Right atrium auricular region (tissue), 2 donors: ENCODE measurements around the gene TCF23. TPM values are rescaled to one million over a fixed set of nuclear protein-coding genes. Genes with fewer than 3 reads are reported as not detected.

Experiments used
- DNase-seq: peaks from one replicate; pipeline ENCODE4 v3.0.0-alpha.2; 2019; ENCODE audit warnings: low spot score
- H3K27ac ChIP-seq, 2 donors: fragments of 200-600 bp; sonication (generic); 1 replicate in 1 of 2; 2 replicates in 1 of 2; pipeline ENCODE4 v1.5.1; 2016 to 2019
- H3K27me3 ChIP-seq, 2 donors: fragments of 200-600 bp; sonication (generic); one replicate each; pipeline versions ENCODE4 v1.5.1 to v1.6.0; 2017 to 2019
- H3K36me3 ChIP-seq: fragments of 200-600 bp; sonication (generic); one replicate; pipeline ENCODE4 v1.5.1; 2016
- H3K4me1 ChIP-seq, 2 donors: fragments of 200-600 bp; sonication (generic); one replicate each; pipeline versions ENCODE4 v1.5.1 to v1.6.0; 2017 to 2019
- H3K4me3 ChIP-seq, 2 donors: fragments of 200-600 bp; sonication (generic); 1 replicate in 1 of 2; 2 replicates in 1 of 2; pipeline ENCODE4 v1.5.1; 2017 to 2019; ENCODE audit warnings: mild to moderate bottlenecking in 1 of 2, moderate library complexity in 1 of 2
- H3K9me3 ChIP-seq, 2 donors: fragments of 200-600 bp; sonication (generic); one replicate each; pipeline ENCODE4 v1.5.1; 2019
- total RNA-seq, 2 donors: library from RNA; depleted of rRNA; stranded (reverse); fragments of >200 nt; gene quantifications; one replicate each; pipeline ENCODE4 v1.1.0, GENCODE V29; 2016
- TF ChIP-seq, protein P1 (sequence below), 2 donors: fragments of 200-600 bp; sonication (generic); IDR thresholded peaks; one replicate each; pipeline ENCODE4 v1.5.1; 2019; ENCODE audit warnings: antibody characterized with exemption in 2 of 2

TCF23 gene
- total RNA-seq, 2 donors from 2014 or later: not detected

DNA sequence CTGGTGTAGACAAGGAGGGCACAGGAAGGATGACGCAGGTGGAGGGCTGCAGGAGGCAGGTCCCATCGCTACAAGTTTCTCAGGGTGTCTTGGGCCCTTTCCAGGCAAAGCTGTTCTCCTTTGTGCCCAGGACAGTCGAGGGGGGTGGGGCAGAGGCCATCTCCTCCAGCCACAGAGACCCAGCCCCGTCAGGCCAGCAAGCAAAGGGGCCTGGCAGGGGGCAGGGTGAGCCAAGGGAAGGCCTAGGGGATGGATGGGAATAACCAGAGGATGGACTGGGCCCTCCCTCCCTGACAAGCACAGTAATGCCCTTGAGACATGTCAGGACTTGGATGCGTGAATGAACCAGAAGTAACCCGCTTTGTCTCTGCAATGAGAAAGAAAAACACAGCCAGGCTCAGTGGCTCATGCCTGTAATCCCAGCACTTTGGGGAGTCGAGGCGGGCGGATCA is 6.3 kb downstream of the TCF23 start:
- Histone ChIP-seq H3K27me3 (no peaks in the 10 kb centered on the region), H3K4me3 (no peak overlapping the region), H3K27ac (no peak overlapping the region), H3K4me1 (no peaks in the 10 kb centered on the region), H3K36me3 (no peaks in the 10 kb centered on the region), H3K9me3 (no peaks in the 10 kb centered on the region)
- TF ChIP-seq, protein P1, sequence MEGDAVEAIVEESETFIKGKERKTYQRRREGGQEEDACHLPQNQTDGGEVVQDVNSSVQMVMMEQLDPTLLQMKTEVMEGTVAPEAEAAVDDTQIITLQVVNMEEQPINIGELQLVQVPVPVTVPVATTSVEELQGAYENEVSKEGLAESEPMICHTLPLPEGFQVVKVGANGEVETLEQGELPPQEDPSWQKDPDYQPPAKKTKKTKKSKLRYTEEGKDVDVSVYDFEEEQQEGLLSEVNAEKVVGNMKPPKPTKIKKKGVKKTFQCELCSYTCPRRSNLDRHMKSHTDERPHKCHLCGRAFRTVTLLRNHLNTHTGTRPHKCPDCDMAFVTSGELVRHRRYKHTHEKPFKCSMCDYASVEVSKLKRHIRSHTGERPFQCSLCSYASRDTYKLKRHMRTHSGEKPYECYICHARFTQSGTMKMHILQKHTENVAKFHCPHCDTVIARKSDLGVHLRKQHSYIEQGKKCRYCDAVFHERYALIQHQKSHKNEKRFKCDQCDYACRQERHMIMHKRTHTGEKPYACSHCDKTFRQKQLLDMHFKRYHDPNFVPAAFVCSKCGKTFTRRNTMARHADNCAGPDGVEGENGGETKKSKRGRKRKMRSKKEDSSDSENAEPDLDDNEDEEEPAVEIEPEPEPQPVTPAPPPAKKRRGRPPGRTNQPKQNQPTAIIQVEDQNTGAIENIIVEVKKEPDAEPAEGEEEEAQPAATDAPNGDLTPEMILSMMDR (IDR thresholded peaks at IDR 0.05): no peak
- no peak for DNase-seq

DNA sequence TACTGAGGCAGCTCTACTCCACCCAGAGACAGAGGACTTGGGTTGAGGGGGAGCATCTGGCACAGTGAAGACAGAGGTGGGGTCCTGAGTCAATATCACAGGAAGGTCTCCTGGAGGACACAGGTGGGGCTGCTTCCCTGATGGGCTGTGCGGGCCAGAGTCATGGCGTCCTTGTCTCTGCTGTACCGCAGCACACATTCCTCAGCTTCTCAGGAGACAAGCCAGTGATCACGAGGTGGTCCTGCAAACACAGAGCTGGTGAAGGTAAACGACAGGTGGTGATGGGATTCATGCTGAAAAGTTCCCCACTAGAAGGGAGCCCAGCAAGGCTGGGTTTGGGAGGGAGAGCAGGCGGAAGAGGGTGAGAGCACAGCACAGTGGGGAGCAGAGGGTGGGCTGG is 9.7 kb downstream of the TCF23 start:
- Histone ChIP-seq H3K4me3 (no peak overlapping the region), H3K27ac (no peak overlapping the region), H3K4me1 (no peaks in the 10 kb centered on the region), H3K27me3 (no peaks in the 10 kb centered on the region), H3K9me3 (no peaks in the 10 kb centered on the region), H3K36me3 (no peaks in the 10 kb centered on the region)
- no peak for DNase-seq
- TF ChIP-seq, protein P1 (IDR thresholded peaks at IDR 0.05): no peak

DNA sequence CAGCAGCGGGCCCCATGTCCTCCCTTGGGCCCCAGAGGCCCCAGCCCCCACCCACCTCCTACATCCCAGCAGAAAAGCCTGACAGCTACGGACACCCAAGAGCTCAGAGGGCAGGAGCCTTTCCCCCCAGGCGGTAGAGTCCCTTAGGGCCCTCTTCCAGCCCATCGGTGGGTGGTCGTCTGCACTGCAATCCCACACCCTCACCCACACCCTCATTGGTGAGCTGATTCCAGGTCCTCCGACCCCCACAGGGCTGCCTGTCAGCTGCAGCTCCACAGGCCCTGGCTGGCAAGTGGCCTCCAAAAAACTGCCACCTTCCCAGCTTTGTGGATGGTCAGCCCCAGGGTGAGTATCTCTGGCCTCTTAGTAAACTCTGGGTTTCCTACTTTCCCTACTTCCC is 10.5 kb downstream of the TCF23 start:
- Histone ChIP-seq H3K27ac (no peak overlapping the region), H3K9me3 (no peaks in the 10 kb centered on the region), H3K4me3 (no peak overlapping the region), H3K36me3 (no peaks in the 10 kb centered on the region), H3K4me1 (no peaks in the 10 kb centered on the region), H3K27me3 (no peaks in the 10 kb centered on the region)
- DNase-seq: no peak
- TF ChIP-seq, protein P1 (IDR thresholded peaks at IDR 0.05): no peak

DNA sequence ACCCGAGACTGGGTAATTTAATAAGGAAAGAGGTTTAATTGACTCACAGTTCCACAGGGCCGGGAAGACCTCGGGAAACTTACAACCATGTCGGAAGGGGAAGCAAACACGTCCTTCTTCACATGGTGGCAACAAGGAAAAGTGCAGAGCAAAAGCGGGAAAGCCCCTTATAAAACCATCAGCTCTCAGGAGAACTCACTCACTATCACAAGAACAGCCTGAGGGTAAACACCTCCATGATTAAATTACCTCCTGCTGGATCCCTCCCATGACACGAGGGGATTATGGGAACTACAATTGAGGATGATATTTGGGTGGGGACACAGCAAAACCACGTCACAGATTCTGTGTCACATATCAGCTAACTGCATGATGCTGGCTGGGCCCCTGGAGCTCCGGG is 11.4 kb downstream of the TCF23 start:
- DNase-seq: no peak
- Histone ChIP-seq H3K27me3 (no peaks in the 10 kb centered on the region), H3K4me1 (no peaks in the 10 kb centered on the region), H3K4me3 (no peak overlapping the region), H3K9me3 (no peaks in the 10 kb centered on the region), H3K36me3 (no peaks in the 10 kb centered on the region), H3K27ac (no peak overlapping the region)
- TF ChIP-seq, protein P1 (IDR thresholded peaks at IDR 0.05): no peak

DNA sequence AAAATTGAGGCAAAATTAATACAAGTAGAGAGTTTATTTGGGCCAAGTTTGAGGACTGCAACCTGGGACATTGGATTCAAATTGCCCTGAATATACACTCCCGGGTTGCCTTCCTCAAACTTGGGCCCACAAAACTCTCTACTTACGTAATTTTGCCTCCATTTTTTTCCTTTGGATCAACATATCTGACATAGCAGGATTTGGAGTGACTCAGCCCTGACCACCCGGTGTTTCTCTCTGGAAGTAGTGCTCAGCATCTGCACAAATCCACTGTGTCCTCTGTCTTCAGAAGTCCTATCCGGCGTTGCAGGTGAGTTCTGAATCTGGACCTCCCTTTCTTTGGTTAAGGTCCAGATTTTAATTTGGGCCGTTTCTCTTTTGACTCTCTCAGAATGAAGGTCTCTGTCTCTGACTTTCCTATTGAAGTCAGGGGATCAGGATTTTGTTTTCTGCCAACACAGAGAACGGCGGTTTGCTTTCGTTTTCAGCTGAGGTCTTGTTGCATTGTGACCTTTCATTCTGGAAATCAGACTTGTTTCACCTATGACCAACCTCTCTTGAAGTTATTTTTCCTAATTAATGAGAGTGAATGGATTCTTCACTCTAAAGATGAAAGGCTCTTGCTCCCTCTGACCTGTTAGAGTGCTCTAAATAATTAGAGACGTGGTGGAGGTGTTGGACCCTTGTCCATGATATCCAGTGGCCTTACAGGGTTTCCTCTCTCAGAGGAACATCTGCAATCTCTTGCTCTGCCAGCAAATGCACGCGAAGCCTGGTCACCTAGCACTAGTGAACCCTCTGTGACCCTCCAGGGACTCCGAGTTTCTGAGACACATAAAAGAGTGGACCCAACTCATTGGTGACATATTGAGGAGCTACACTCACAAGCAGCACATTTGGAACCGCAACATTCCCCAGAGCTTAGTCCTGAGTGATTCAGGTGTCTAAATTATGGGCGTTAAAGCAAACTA is 13.6 kb downstream of the TCF23 start:
- Histone ChIP-seq H3K9me3 (no peaks in the 10 kb centered on the region), H3K27me3 (no peaks in the 10 kb centered on the region), H3K4me1 (no peaks in the 10 kb centered on the region), H3K4me3 (no peak overlapping the region), H3K36me3 (no peaks in the 10 kb centered on the region), H3K27ac (no peak overlapping the region)
- TF ChIP-seq, protein P1 (IDR thresholded peaks at IDR 0.05): no peak
- no peak for DNase-seq
